HL-60 (cell line): ENCODE results near the gene FBXO17.

ENCODE experiments used
- CTCF ChIP-seq: IDR thresholded peaks from one replicate; pipeline ENCODE4 v1.5.1; 2011; ENCODE audit warnings: low read length, control low read depth, inconsistent platforms; ENCODE audit not compliant: insufficient read depth
- GABPA ChIP-seq: IDR thresholded peaks from 2 replicates; pipeline ENCODE4 v1.6.1; 2012; ENCODE audit warnings: low read depth
- POLR2AphosphoS5 ChIP-seq: IDR thresholded peaks from 2 replicates; pipeline ENCODE4 v1.6.1; 2012; ENCODE audit warnings: low read depth
- REST ChIP-seq: IDR thresholded peaks from 2 replicates; pipeline ENCODE4 v1.6.1; 2012; ENCODE audit warnings: low read depth; ENCODE audit not compliant: insufficient replicate concordance

GRCh38 chr19:38917516-38917915 lies 58.0 kb downstream of the FBXO17 start:
- TF ChIP-seq POLR2AphosphoS5 (no peak), CTCF (no peak), REST (no peak), GABPA (no peak)
